NT2/D1 (cell line): Measurements from ENCODE around the gene CADPS2.

ENCODE experiments used
- SUZ12 ChIP-seq: IDR thresholded peaks from 2 replicates; pipeline ENCODE4 v1.6.1; 2011; ENCODE audit not compliant: insufficient read length, insufficient read depth; ENCODE audit errors: extremely low read depth
- YY1 ChIP-seq: IDR thresholded peaks from 2 replicates; pipeline ENCODE4 v1.6.1; 2011; ENCODE audit not compliant: insufficient read length, insufficient read depth
- ZNF274 ChIP-seq: IDR thresholded peaks from 2 replicates; pipeline ENCODE4 v1.6.1; 2011; ENCODE audit warnings: mild to moderate bottlenecking, low read depth, low read length

DNA sequence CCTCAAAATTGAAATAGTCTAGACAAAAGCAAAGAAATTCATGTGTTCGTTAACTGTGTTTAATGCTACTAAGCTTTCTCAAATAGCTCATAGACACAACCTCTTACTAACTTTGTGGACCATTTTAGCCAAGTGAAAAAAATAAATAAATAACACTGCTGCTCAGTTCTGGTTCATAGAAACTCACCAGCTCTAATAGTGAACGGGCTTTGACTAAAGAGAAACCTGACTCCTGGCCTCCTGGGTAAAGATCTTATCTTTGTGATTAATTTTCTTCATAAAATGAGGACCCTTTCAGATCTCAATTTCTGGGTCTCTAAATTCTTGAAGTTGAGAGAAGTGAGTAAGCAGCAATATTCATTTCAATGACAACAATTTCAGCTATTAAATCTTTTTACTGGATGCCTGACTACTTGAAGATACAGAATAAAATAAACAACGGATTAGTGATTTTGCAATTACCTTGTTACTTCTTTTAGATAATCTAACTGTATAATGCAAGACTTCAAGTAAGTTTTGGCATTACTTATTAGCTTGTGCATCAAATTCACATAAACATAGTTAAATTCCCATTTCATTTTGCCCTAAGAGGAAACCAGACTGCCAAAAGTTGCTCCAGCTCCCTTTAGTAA lies 3.1 kb downstream of the CADPS2 start:
- TF ChIP-seq SUZ12 (no peak), ZNF274 (no peak), YY1 (no peak)
